ENCODE results near the gene ATP9B.

GRCh38 chr18:79022603-79023002 is 46.6 kb upstream of the ATP9B start:
- TF ChIP-seq POLR2AphosphoS5 (IDR thresholded peaks at IDR 0.05; ENCODE audit: low read depth, low read length) (no peak), SIN3A (IDR thresholded peaks at IDR 0.05; ENCODE audit: borderline replicate concordance, insufficient read depth, low read length) (no peak), TAF1 (IDR thresholded peaks at IDR 0.05; ENCODE audit: borderline replicate concordance, insufficient read depth, low read length) (no peak), REST (IDR thresholded peaks at IDR 0.05; ENCODE audit: insufficient read depth in 1 of 2, low read depth in 2 of 2, low read length in 2 of 2) (no peak)
